Glomerular endothelial cell (primary cell): ENCODE results near the gene HPRT1. TPM values are rescaled to one million over a fixed set of nuclear protein-coding genes. Genes with fewer than 3 reads are reported as not detected.

Source experiments
- DNase-seq: peaks from one replicate; pipeline ENCODE4 v3.0.0-alpha.2; 2011; ENCODE audit warnings: low read depth, low spot score; ENCODE audit errors: extremely low read depth
- total RNA-seq: library from RNA; depleted of rRNA; stranded (reverse); fragments of >200 nt; gene quantifications from 2 replicates; pipeline ENCODE4 v1.2.3, GENCODE V29; 2015

The HPRT1 gene
- total RNA-seq, 1 donor from 2014 or later: 22.3 TPM

DNA sequence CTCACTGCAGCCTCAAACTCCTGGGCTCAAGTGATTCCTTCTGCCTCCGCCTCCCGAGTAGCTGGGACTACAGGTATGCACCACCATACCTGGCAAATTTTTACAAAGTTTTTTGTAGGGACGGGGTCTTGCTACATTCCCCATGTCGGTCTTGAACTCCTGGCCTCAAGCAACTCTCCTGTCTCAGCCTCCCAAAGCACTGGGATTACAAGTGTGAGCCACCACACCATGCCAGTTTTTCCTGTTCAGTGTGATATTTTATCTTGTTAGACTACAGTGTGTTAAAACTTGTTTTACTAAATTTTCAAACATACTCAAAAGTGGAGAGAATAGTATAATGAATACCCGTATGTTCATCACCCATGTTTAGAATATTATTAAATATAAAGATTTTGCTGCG, 12.1 kb downstream of the HPRT1 start:
- no peak for DNase-seq

DNA sequence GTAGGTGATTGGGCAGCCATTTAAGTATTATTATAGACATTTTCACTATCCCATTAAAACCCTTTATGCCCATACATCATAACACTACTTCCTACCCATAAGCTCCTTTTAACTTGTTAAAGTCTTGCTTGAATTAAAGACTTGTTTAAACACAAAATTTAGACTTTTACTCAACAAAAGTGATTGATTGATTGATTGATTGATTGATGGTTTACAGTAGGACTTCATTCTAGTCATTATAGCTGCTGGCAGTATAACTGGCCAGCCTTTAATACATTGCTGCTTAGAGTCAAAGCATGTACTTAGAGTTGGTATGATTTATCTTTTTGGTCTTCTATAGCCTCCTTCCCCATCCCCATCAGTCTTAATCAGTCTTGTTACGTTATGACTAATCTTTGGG, 16.3 kb downstream of the HPRT1 start:
- no peak for DNase-seq

- DNase-seq: no peak
These were observed 18.4 kb downstream of the HPRT1 start for GRCh38 chrX:134478374-134478773.

DNA sequence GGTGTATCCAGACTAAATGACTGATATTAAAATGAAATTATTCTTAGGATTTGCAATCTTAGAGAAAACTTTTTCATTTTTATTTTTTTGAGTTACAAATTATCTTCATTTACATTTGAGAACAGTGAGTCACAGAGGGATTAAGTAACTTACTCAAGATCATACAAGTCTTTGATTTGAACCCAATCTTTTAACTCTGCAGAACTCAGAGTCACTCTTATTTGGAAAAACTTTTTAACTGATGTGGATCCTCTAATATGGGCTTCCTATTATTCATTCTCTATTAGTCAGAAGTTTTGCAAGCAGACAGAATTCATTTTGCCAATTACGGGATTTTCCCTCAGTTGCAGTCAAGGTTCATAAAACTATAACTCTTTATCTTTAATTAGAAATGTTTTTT, 20.1 kb downstream of the HPRT1 start:
- DNase-seq: no peak

GRCh38 chrX:134481339-134481738, 21.4 kb downstream of the HPRT1 start:
- no peak for DNase-seq

- DNase-seq: no peak
These were observed 22.4 kb downstream of the HPRT1 start for GRCh38 chrX:134482371-134482770.

DNA sequence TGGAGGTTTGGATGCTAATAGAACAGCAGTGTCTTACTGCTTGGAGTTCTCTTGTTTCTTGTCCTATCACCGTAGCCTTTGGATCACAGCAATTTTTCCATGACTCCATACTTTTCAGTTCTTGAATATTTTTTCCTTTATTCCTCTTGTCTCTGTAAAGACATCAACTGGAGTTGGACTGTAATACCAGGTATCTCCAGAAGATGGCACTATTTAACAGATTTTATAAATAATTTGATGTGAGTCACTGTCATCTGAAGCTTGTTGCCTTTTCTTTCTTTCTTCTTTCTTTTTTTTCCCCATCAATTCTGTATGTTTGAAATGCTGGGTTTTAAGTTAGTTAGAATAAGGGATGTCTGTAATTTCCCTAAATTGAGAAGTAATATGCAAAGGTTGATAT, 24.1 kb downstream of the HPRT1 start:
- DNase-seq: peak; percentile 63

DNA sequence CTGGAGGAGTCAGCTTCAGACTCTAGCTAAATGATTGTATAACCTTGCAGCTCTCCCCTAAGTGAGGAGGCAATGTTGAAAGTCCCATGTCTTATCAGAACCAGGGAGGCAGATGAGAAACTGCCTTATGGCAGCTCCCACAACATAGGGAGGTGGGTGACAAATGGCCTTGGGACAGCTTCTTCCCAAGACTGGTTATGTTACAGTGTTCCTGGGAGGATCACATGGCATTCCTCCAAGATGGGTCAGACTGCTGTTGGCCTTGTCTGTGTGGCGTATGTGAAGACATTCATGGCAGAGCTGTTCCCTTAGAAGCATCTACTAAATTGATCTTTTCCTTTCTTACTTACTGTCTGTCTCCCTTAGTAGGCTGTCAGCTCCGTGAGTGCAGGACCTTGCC, 42.0 kb downstream of the HPRT1 start:
- DNase-seq: no peak

DNA sequence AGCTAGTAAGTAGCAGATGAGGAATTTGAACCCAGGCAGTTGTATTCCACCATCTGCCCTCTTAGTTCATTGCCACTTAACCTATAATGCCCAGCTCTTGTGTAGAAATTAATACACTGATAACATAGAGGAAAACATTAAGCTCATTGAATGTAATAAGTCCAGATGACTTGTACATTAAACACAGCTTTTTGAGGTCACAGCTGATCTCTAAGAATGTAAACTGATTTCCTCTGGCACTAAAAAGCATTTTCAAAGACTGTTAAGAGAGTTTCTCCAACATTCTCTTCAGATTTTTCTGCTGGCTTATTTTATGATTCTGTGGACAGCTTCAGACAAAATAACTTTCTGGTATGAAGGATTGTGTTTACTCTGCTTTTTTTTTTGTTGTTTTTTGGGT, 42.7 kb downstream of the HPRT1 start:
- no peak for DNase-seq

DNA sequence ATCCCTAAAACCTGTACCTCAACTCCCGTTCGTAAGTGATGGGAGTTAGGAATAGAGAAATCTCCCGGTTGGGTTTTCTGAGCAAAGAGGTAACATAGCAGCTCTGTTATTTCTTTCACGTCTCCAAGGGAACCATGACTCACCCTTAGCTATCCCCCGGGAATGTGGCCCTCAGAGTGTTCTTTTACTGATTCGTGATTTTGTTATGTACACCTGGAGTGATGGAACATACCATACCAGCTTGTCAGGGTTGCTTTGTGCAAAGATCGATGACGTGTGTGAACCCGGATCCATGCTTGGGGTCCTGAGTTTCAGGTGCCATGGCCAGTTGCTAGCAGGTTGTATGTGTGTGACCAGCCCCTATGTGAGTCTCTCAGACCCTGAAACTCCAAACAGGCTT, 52.6 kb downstream of the HPRT1 start:
- peak; percentile 52 for DNase-seq

DNA sequence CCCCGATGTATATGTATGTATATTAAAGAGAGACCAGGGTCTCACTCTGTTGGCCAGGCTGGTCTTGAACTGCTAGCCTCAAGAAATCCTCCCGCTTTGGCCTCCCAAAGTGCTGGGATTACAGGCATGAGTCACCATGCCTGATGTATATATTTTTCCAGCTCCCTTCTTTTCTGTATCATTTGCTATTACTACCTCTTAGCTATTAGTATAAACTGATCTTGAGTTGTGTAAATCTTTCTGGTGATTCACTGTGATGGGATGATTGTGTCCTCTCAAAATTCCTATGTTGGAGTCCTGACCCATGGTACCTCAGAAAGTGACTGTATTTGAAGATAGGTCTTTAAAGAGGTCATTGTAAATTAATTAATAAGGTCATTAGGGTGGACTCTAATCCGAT, 53.1 kb downstream of the HPRT1 start:
- DNase-seq: no peak

- DNase-seq: no peak
These were observed 61.0 kb downstream of the HPRT1 start for GRCh38 chrX:134520860-134521390.

GRCh38 chrX:134524181-134524580, 64.2 kb downstream of the HPRT1 start:
- no peak for DNase-seq

GRCh38 chrX:134525086-134525792, 65.3 kb downstream of the HPRT1 start:
- DNase-seq: no peak

DNA sequence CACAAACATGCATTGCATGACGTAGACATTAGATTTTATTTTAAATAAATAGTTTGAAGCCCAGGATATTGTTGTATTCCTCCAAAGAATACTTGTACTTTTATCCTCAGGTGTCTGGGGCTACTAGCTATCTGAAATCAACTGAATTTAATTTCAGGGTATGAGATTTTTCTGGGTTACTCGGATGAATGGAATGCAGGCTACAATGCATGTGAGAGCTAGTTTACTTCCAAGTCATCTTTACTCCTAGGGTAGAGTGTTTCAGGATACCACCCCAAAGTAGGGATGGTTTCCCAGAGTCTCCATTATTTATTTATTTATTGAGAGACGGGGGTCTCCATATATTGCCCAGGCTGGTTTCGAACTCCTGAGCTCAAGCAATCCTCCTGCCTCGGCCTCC, 66.4 kb downstream of the HPRT1 start:
- DNase-seq: no peak

GRCh38 chrX:134528960-134529359, 69.0 kb downstream of the HPRT1 start:
- DNase-seq: no peak

GRCh38 chrX:134529481-134529880, 69.5 kb downstream of the HPRT1 start:
- no peak for DNase-seq

DNA sequence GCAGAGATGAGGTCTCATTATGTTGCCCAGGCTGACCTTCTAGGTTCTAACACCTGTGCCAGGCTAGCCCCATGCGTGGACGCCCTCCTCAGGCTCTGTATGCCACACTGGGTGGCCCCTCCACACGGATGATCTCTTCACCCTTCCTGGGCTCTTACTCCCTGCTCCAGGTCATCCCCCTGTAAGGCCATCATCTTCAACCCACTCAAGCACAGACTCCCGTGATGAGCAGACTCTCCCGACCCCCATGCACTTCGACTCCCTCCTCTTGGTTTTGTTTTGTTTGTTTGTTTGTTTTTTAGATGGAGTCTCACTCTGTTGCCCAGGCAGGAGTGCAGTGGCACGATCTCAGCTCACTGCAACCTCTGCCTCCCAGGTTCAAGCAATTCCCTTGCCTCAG, 70.9 kb downstream of the HPRT1 start:
- DNase-seq: no peak

DNA sequence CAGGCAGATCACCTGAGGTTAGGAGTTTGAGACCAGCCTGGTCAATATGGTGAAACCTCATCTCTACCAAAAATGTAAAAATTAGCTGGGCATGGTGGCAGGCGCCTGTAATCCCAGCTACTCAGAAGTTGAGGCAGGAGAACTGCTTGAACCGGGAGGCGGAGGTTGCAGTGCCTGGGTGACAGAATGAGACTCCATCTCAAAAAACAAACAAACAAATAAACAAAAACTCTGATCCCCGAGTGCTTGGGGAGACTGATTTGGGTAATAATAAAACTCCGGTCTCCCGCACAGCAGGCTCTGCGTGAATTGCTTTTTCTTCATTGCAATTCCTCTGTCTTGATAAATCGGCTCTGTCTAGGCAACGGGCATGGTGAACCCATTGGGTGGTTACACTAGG, 73.4 kb downstream of the HPRT1 start:
- no peak for DNase-seq

DNA sequence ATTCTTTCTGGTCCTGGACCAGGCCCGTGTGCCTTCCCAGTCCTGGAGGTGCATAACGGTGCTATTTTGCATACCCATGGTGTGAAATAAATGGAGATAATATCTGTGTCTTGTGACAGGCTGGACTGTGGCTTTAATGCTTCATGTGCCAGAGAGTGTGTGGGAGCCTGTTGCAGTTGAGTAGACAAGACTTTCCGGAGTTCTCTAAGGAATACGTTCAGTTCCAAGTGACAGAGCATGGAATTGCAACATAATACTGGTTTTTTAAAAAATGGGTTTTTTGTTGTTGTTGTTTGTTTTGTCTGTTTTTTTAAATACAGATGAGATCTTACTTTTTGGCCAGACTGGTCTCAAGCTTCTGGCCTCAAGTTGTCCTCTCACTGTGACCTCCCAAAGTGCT, 74.0 kb downstream of the HPRT1 start:
- DNase-seq: no peak

DNA sequence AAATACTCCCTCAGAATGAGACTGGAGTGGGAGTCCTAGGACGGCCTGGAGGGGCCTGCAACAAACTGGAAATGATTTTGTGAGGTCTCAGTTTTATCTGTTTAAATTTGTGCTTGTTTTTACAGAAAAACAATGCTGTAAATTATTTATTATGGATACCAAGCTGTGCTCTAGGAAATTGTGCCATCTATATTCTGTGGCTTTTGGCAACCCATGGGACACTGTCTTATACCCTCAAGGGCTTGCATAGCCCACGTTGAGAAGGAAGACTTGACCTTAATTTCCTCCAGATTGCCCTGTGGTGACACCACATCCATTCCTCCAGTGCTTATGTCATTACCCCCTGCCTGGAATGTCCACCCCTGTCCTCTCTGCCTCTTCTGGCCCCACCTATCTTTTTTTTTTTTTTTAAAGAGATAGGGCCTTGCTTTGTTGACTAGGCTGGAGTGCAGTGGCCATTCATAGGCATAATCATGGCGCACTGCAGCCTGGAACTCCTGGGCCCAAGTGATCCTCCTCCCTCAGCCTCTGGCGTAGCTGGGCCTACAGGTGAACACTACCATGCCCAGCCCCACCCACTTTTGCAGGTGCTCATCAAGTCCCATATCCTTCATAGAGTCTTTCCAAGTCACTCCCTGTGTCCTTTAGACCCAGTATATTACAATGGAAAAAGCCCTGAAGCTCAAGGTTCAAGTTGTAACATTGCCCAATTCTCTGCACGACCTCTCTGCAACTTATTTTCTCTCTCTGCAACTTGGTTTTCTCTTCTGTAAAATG, 77.4 kb downstream of the HPRT1 start:
- DNase-seq: no peak

GRCh38 chrX:134538316-134538715, 78.4 kb downstream of the HPRT1 start:
- no peak for DNase-seq
